D721Med (cell line): ENCODE measurements around the gene GMDS.
"Not testable (repeated sequence)": the region's sequence is repeated elsewhere in the genome, so short reads cannot be mapped to it uniquely, and the experiment has no call there.

Experiments used
- DNase-seq: peaks from one replicate; pipeline ENCODE4 v3.0.0; 2011; ENCODE audit warnings: low spot score; ENCODE audit not compliant: insufficient read length
- FAIRE-seq: peaks from 2 replicates; lab custom pipeline; 2011; peaks lifted over from hg19 to GRCh38; lab: Jason Lieb, UNC
- CTCF ChIP-seq: IDR thresholded peaks from 2 replicates; pipeline ENCODE4 v1.5.1; 2012; ENCODE audit warnings: mild to moderate bottlenecking, control low read depth; ENCODE audit not compliant: insufficient read depth; ENCODE audit errors: missing control alignments

GMDS gene

GRCh38 chr6:1669996-1670395 is 575.4 kb downstream of the GMDS start:
- DNase-seq (no peak), FAIRE-seq (no peak)
- no peak for TF ChIP-seq CTCF

GRCh38 chr6:1668456-1668855 is 576.9 kb downstream of the GMDS start:
- DNase-seq, FAIRE-seq: not testable (repeated sequence)

- DNase-seq (no peak), FAIRE-seq (no peak)
- no peak for TF ChIP-seq CTCF
Observed at GRCh38 chr6:1667805-1668175, 577.6 kb downstream of the GMDS start.

- no peak for TF ChIP-seq CTCF
- no peak for FAIRE-seq
- no peak for DNase-seq
Observed at GRCh38 chr6:1667012-1667804, 578.2 kb downstream of the GMDS start.

GRCh38 chr6:1665214-1665613 is 580.2 kb downstream of the GMDS start:
- DNase-seq (no peak), FAIRE-seq (no peak)
- no peak for TF ChIP-seq CTCF

- FAIRE-seq (no peak), DNase-seq (no peak)
- TF ChIP-seq CTCF: no peak
Observed at GRCh38 chr6:1664329-1664728, 581.1 kb downstream of the GMDS start.

- TF ChIP-seq CTCF: no peak
- FAIRE-seq (no peak), DNase-seq (no peak)
Observed at GRCh38 chr6:1663511-1663910, 581.9 kb downstream of the GMDS start.
